H9 (cell line): ENCODE measurements around the gene RRP9. TPM values are rescaled to one million over a fixed set of nuclear protein-coding genes. Genes with fewer than 3 reads are reported as not detected.

ENCODE experiments used
- DNase-seq: peaks from one replicate; pipeline ENCODE4 v3.0.0-alpha.2; 2017
- H2AFZ ChIP-seq: one replicate; pipeline ENCODE4 v1.6.1; 2013; ENCODE audit warnings: mild to moderate bottlenecking, low read length, control low read depth, moderate library complexity
- H2AK5ac ChIP-seq: 2 replicates; pipeline ENCODE4 v1.6.1; 2013; ENCODE audit warnings: low read length, control low read depth, mixed read lengths; ENCODE audit not compliant: insufficient read length
- H2BK120ac ChIP-seq: one replicate; pipeline ENCODE4 v1.6.1; 2013; ENCODE audit warnings: low read depth, mild to moderate bottlenecking, low read length, control low read depth, inconsistent platforms; ENCODE audit not compliant: poor library complexity, severe bottlenecking
- H2BK12ac ChIP-seq: 2 replicates; pipeline ENCODE4 v1.6.1; 2013; ENCODE audit warnings: low read length, control low read depth, mixed read lengths, low read depth; ENCODE audit not compliant: insufficient read length
- H2BK15ac ChIP-seq: 2 replicates; pipeline ENCODE4 v1.6.1; 2013; ENCODE audit warnings: low read depth, low read length, control low read depth
- H2BK20ac ChIP-seq: one replicate; pipeline ENCODE4 v1.6.1; 2013; ENCODE audit warnings: low read depth, mild to moderate bottlenecking, low read length, control low read depth, inconsistent platforms; ENCODE audit not compliant: poor library complexity, severe bottlenecking
- H2BK5ac ChIP-seq: 2 replicates; pipeline ENCODE4 v1.6.1; 2013; ENCODE audit warnings: low read length, control low read depth, mixed read lengths; ENCODE audit not compliant: insufficient read length
- H3K14ac ChIP-seq: 2 replicates; pipeline ENCODE4 v1.6.1; 2013; ENCODE audit warnings: low read length, control low read depth; ENCODE audit not compliant: insufficient read depth
- H3K18ac ChIP-seq: 2 replicates; pipeline ENCODE4 v1.6.1; 2013; ENCODE audit warnings: low read depth, mild to moderate bottlenecking, mixed read lengths, low read length, control low read depth; ENCODE audit not compliant: insufficient read length
- H3K23ac ChIP-seq: 2 replicates; pipeline ENCODE4 v1.6.1; 2013; ENCODE audit warnings: low read length, control low read depth, mixed read lengths, low read depth; ENCODE audit not compliant: insufficient read length
- H3K23me2 ChIP-seq: 2 replicates; pipeline ENCODE4 v1.6.1; 2013; ENCODE audit warnings: low read depth, mild to moderate bottlenecking, mixed read lengths, low read length, control low read depth; ENCODE audit not compliant: insufficient read length, poor library complexity, severe bottlenecking
- H3K27ac ChIP-seq: 2 replicates; pipeline ENCODE4 v1.5.1; 2013; ENCODE audit warnings: low read length, control low read depth, mixed read lengths, low read depth; ENCODE audit not compliant: insufficient read length
- H3K27me3 ChIP-seq: 2 replicates; pipeline ENCODE4 v1.6.1; 2013; ENCODE audit warnings: low read length, control low read depth, inconsistent platforms; ENCODE audit not compliant: insufficient read depth
- H3K4ac ChIP-seq: 2 replicates; pipeline ENCODE4 v1.6.1; 2013; ENCODE audit warnings: low read depth, mild to moderate bottlenecking, control low read depth, inconsistent platforms, low read length, moderate library complexity
- H3K4me1 ChIP-seq: 2 replicates; pipeline ENCODE4 v1.6.1; 2013; ENCODE audit warnings: low read length, control low read depth, inconsistent platforms; ENCODE audit not compliant: insufficient read depth
- H3K4me2 ChIP-seq: 2 replicates; pipeline ENCODE4 v1.6.1; 2013; ENCODE audit warnings: low read length, control low read depth, mixed read lengths; ENCODE audit not compliant: insufficient read length, insufficient read depth
- H3K56ac ChIP-seq: 2 replicates; pipeline ENCODE4 v1.6.1; 2013; ENCODE audit warnings: low read depth, mild to moderate bottlenecking, mixed read lengths, low read length, control low read depth; ENCODE audit not compliant: insufficient read length
- H3K79me1 ChIP-seq: 2 replicates; pipeline ENCODE4 v1.6.1; 2013; ENCODE audit warnings: low read depth, mild to moderate bottlenecking, moderate library complexity, low read length, control low read depth, inconsistent platforms; ENCODE audit not compliant: insufficient read depth, poor library complexity, severe bottlenecking
- H3K79me2 ChIP-seq: 2 replicates; pipeline ENCODE4 v1.6.1; 2013; ENCODE audit warnings: low read length, control low read depth, inconsistent platforms; ENCODE audit not compliant: insufficient read depth
- H3K9ac ChIP-seq: 2 replicates; pipeline ENCODE4 v1.6.1; 2013; ENCODE audit warnings: low read length, control low read depth, mixed read lengths; ENCODE audit not compliant: insufficient read length; ENCODE audit errors: extremely low read depth
- H3K9me3 ChIP-seq: one replicate; pipeline ENCODE4 v1.6.1; 2013; ENCODE audit warnings: low read depth, low read length, inconsistent platforms; ENCODE audit not compliant: control insufficient read depth
- H3T11ph ChIP-seq: one replicate; pipeline ENCODE4 v1.6.1; 2013; ENCODE audit warnings: mild to moderate bottlenecking, low read length, control low read depth, inconsistent platforms
- H4K20me1 ChIP-seq: one replicate; pipeline ENCODE4 v1.6.1; 2013; ENCODE audit not compliant: control insufficient read depth, insufficient read length, insufficient read depth
- H4K5ac ChIP-seq: 2 replicates; pipeline ENCODE4 v1.6.1; 2013; ENCODE audit warnings: low read depth, mild to moderate bottlenecking, mixed read lengths, low read length, control low read depth; ENCODE audit not compliant: insufficient read length
- H4K8ac ChIP-seq: replicated peaks from 2 replicates; pipeline ENCODE4 v1.6.1; 2013; ENCODE audit warnings: low read length, control low read depth, mixed read lengths, low read depth; ENCODE audit not compliant: insufficient read length
- H4K91ac ChIP-seq: 2 replicates; pipeline ENCODE4 v1.6.1; 2013; ENCODE audit warnings: low read depth, mild to moderate bottlenecking, moderate library complexity, mixed read lengths, low read length, control low read depth; ENCODE audit not compliant: insufficient read length
- H3K27ac Mint-ChIP-seq, 3 experiments: 2 replicates in 2 of 3; 3 replicates in 1 of 3; pipeline ENCODE4 v1.8.0; 2020 to 2021; ENCODE audit warnings: mixed read lengths in 3 of 3, mild to moderate bottlenecking in 1 of 3, moderate library complexity in 1 of 3
- H3K27me3 Mint-ChIP-seq: 2 replicates; pipeline ENCODE4 v1.8.0; 2021; ENCODE audit warnings: low read depth, mild to moderate bottlenecking, moderate library complexity, mixed read lengths
- H3K36me3 Mint-ChIP-seq, 3 experiments: 2 replicates in 2 of 3; 3 replicates in 1 of 3; pipeline ENCODE4 v1.8.0; 2020 to 2021; ENCODE audit warnings: low read depth in 3 of 3, mixed read lengths in 3 of 3; ENCODE audit not compliant: insufficient read depth in 1 of 3
- H3K4me1 Mint-ChIP-seq, 2 experiments: 2 replicates each; pipeline ENCODE4 v1.8.0; 2020; ENCODE audit warnings: mixed read lengths in 2 of 2
- H3K4me3 Mint-ChIP-seq, 2 experiments: 2 replicates in 1 of 2; 3 replicates in 1 of 2; pipeline ENCODE4 v1.8.0; 2020 to 2021; ENCODE audit warnings: mild to moderate bottlenecking in 2 of 2, mixed read lengths in 2 of 2, moderate library complexity in 1 of 2
- H3K9me3 Mint-ChIP-seq, 2 experiments: 2 replicates in 1 of 2; 3 replicates in 1 of 2; pipeline ENCODE4 v1.8.0; 2020; ENCODE audit warnings: mild to moderate bottlenecking in 2 of 2, mixed read lengths in 2 of 2, moderate library complexity in 1 of 2
- WGBS: extraction: QIAGEN DNeasy Blood & Tissue Kit; methylation state at CpG from one replicate; pipeline ENCODE4 v1.1.7; 2013; ENCODE audit warnings: missing lambda C conversion rate, low lambda C conversion rate, mixed read lengths; ENCODE audit not compliant: insufficient read length; ENCODE audit errors: extremely low coverage; 5-methylcytosine and 5-hydroxymethylcytosine counted together
- total RNA-seq: library from RNA; stranded (reverse); gene quantifications from 2 replicates; pipeline ENCODE4 v1.2.1, GENCODE V29; 2021
- TF ChIP-seq, protein P1 (sequence below): fragments of 200-600 bp; sonication (generic); conservative IDR thresholded peaks from 3 replicates; pipeline ENCODE4 v1.8.0; 2021; ENCODE audit warnings: antibody characterized with exemption, mild to moderate bottlenecking

RRP9 gene
- total RNA-seq, 1 experiment from 2014 or later: 64.0 TPM

DNA sequence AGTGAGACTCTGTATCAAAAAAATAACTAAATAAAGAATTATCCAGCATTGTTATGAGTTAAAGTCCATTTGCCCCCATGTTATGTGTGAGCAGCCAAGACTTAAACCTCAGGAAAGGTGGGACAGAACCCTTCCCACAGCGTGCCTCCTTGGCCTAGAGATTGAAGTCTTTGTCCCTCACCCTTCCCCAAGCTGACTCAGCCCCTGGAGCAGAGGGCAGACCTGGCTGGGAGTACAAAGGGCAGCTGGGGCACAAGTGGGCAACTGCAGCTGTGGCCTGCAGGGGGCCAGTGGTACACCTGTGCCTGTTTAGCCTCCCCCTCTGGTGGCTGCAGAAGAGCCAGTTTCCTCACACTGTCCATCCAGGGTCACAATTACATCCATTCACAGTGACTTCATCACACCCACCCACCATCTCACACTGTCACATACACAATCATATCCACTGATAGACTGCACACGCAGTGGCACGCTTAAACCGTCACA lies 40.7 kb upstream of the RRP9 start:
- Mint-ChIP-seq H3K36me3 (peaks cover 0 to 2% (median under 1%) of the 10 kb centered on the region in 3 experiments; a peak in 4 of 7 replicates), H3K4me1 (peaks cover 11 to 22% of the 10 kb centered on the region in 2 experiments), H3K27ac (peak overlapping the region; percentile 49 to 79 (median 62); a peak in 6 of 7 replicates), H3K9me3 (peaks cover 0 to 2% of the 10 kb centered on the region in 2 experiments; a peak in 2 of 5 replicates), H3K4me3 (peak overlapping the region; percentile 68 to 88), H3K27me3 (peaks cover 7% of the 10 kb centered on the region)
- no peak overlapping the region for H4K8ac ChIP-seq
- DNase-seq: peak; percentile 86
- H3K14ac ChIP-seq: no peak overlapping the region
- no peak overlapping the region for H4K91ac ChIP-seq
- peaks cover 3% of the 10 kb centered on the region for H4K20me1 ChIP-seq
- H3K23ac ChIP-seq: no peak overlapping the region
- no peak overlapping the region for H3K18ac ChIP-seq
- no peak overlapping the region for H4K5ac ChIP-seq
- H2BK12ac ChIP-seq: no peak overlapping the region
- H3T11ph ChIP-seq: no peak overlapping the region
- H3K9me3 ChIP-seq: no peaks in the 10 kb centered on the region
- H2BK5ac ChIP-seq: no peak overlapping the region
- no peak overlapping the region for H2BK20ac ChIP-seq
- no peak overlapping the region for H3K4ac ChIP-seq
- no peak overlapping the region for H2BK120ac ChIP-seq
- H3K23me2 ChIP-seq: peaks cover 6% of the 10 kb centered on the region
- H3K9ac ChIP-seq: no peak overlapping the region
- no peak overlapping the region for H2BK15ac ChIP-seq
- H3K27me3 ChIP-seq: no peaks in the 10 kb centered on the region
- no peak overlapping the region for H3K27ac ChIP-seq
- no peak overlapping the region for H2AK5ac ChIP-seq
- peak overlapping the region; percentile 86 for H3K4me2 ChIP-seq
- H2AFZ ChIP-seq: no peak overlapping the region
- no CpG with 5 or more reads among the region's 4 CpGs for WGBS
- H3K56ac ChIP-seq: no peak overlapping the region
- no peaks in the 10 kb centered on the region for H3K79me2 ChIP-seq
- H3K79me1 ChIP-seq: no peaks in the 10 kb centered on the region
- peaks cover 3% of the 10 kb centered on the region; the same call in 1 of the 2 replicates for H3K4me1 ChIP-seq
- TF ChIP-seq, protein P1, sequence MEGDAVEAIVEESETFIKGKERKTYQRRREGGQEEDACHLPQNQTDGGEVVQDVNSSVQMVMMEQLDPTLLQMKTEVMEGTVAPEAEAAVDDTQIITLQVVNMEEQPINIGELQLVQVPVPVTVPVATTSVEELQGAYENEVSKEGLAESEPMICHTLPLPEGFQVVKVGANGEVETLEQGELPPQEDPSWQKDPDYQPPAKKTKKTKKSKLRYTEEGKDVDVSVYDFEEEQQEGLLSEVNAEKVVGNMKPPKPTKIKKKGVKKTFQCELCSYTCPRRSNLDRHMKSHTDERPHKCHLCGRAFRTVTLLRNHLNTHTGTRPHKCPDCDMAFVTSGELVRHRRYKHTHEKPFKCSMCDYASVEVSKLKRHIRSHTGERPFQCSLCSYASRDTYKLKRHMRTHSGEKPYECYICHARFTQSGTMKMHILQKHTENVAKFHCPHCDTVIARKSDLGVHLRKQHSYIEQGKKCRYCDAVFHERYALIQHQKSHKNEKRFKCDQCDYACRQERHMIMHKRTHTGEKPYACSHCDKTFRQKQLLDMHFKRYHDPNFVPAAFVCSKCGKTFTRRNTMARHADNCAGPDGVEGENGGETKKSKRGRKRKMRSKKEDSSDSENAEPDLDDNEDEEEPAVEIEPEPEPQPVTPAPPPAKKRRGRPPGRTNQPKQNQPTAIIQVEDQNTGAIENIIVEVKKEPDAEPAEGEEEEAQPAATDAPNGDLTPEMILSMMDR: peak; percentile 82
